GM18526 (cell line): ENCODE measurements around the gene TMPRSS13.

Experiments used
- POLR2A ChIP-seq: IDR thresholded peaks from 3 replicates; pipeline ENCODE4 v1.6.1; 2011; ENCODE audit not compliant: insufficient read length; ENCODE audit errors: extremely low read depth

The TMPRSS13 gene

GRCh38 chr11:117909611-117910382, 19.4 kb downstream of the TMPRSS13 start:
- no peak for TF ChIP-seq POLR2A

- no peak for TF ChIP-seq POLR2A
Measured at GRCh38 chr11:117908959-117909610, 20.1 kb downstream of the TMPRSS13 start.

GRCh38 chr11:117908109-117908895, 20.9 kb downstream of the TMPRSS13 start:
- no peak for TF ChIP-seq POLR2A

- TF ChIP-seq POLR2A: no peak
Measured at GRCh38 chr11:117907276-117908108, 21.7 kb downstream of the TMPRSS13 start.

- no peak for TF ChIP-seq POLR2A
Measured at GRCh38 chr11:117906710-117907109, 22.5 kb downstream of the TMPRSS13 start.

GRCh38 chr11:117906126-117906525, 23.1 kb downstream of the TMPRSS13 start:
- no peak for TF ChIP-seq POLR2A

- no peak for TF ChIP-seq POLR2A
Measured at GRCh38 chr11:117905524-117905923, 23.7 kb downstream of the TMPRSS13 start.

GRCh38 chr11:117903505-117904382, 25.5 kb downstream of the TMPRSS13 start:
- TF ChIP-seq POLR2A: no peak

- TF ChIP-seq POLR2A: no peak
Measured at GRCh38 chr11:117902001-117902845, 27.0 kb downstream of the TMPRSS13 start.

GRCh38 chr11:117901601-117902000, 27.6 kb downstream of the TMPRSS13 start:
- no peak for TF ChIP-seq POLR2A

- TF ChIP-seq POLR2A: no peak
Measured at GRCh38 chr11:117900720-117901440, 28.3 kb downstream of the TMPRSS13 start.

GRCh38 chr11:117900121-117900648, 29.0 kb downstream of the TMPRSS13 start:
- TF ChIP-seq POLR2A: no peak
